IPS-15b (cell line): ENCODE results near the gene COMMD6.

Experiments
- H3K27me3 ChIP-seq: one replicate; pipeline ENCODE4 v1.6.1; 2013; ENCODE audit warnings: low read length; ENCODE audit not compliant: control insufficient read depth, insufficient read depth
- H3K36me3 ChIP-seq: one replicate; pipeline ENCODE4 v1.6.1; 2013; ENCODE audit warnings: low read length; ENCODE audit not compliant: control insufficient read depth, insufficient read depth
- H3K4me1 ChIP-seq: one replicate; pipeline ENCODE4 v1.6.1; 2013; ENCODE audit warnings: mild to moderate bottlenecking, low read length; ENCODE audit not compliant: control insufficient read depth, insufficient read depth
- H3K4me3 ChIP-seq: one replicate; pipeline ENCODE4 v1.5.1; 2013; ENCODE audit warnings: low read depth, low read length
- H3K9ac ChIP-seq: one replicate; pipeline ENCODE4 v1.6.1; 2013; ENCODE audit warnings: low read depth, mild to moderate bottlenecking, low read length
- H3K9me3 ChIP-seq: one replicate; pipeline ENCODE4 v1.6.1; 2013; ENCODE audit warnings: mild to moderate bottlenecking, low read length; ENCODE audit not compliant: control insufficient read depth, insufficient read depth

COMMD6 gene

GRCh38 chr13:75493156-75493555 is 44.5 kb downstream of the COMMD6 start:
- Histone ChIP-seq H3K4me1 (no peaks in the 10 kb centered on the region), H3K9me3 (no peaks in the 10 kb centered on the region), H3K27me3 (no peaks in the 10 kb centered on the region), H3K9ac (no peak overlapping the region), H3K36me3 (no peaks in the 10 kb centered on the region), H3K4me3 (no peak overlapping the region)

- H3K27me3 ChIP-seq = no peaks in the 10 kb centered on the region
- H3K4me3 ChIP-seq = no peak overlapping the region
- no peaks in the 10 kb centered on the region for H3K9me3 ChIP-seq
- H3K36me3 ChIP-seq = no peaks in the 10 kb centered on the region
- H3K4me1 ChIP-seq = no peaks in the 10 kb centered on the region
- no peak overlapping the region for H3K9ac ChIP-seq
Measured at GRCh38 chr13:75492389-75492788, 45.3 kb downstream of the COMMD6 start.

- Histone ChIP-seq H3K4me1 (no peaks in the 10 kb centered on the region), H3K9me3 (no peaks in the 10 kb centered on the region), H3K27me3 (no peaks in the 10 kb centered on the region), H3K36me3 (no peaks in the 10 kb centered on the region), H3K4me3 (no peak overlapping the region), H3K9ac (no peak overlapping the region)
Measured at GRCh38 chr13:75491376-75491775, 46.3 kb downstream of the COMMD6 start.

- Histone ChIP-seq H3K4me3 (no peak overlapping the region), H3K36me3 (no peaks in the 10 kb centered on the region), H3K9me3 (no peaks in the 10 kb centered on the region), H3K4me1 (no peaks in the 10 kb centered on the region), H3K27me3 (no peaks in the 10 kb centered on the region), H3K9ac (no peak overlapping the region)
Measured at GRCh38 chr13:75489502-75490263, 48.0 kb downstream of the COMMD6 start.

- Histone ChIP-seq H3K36me3 (no peaks in the 10 kb centered on the region), H3K4me3 (no peak overlapping the region), H3K27me3 (no peaks in the 10 kb centered on the region), H3K4me1 (no peaks in the 10 kb centered on the region), H3K9ac (no peak overlapping the region), H3K9me3 (no peaks in the 10 kb centered on the region)
Measured at GRCh38 chr13:75486146-75487062, 51.2 kb downstream of the COMMD6 start.

- H3K4me1 ChIP-seq = no peaks in the 10 kb centered on the region
- no peaks in the 10 kb centered on the region for H3K9me3 ChIP-seq
- H3K27me3 ChIP-seq = peaks cover 2% of the 10 kb centered on the region
- H3K36me3 ChIP-seq = no peaks in the 10 kb centered on the region
- no peak overlapping the region for H3K9ac ChIP-seq
- no peak overlapping the region for H3K4me3 ChIP-seq
Measured at GRCh38 chr13:75485286-75486062, 52.2 kb downstream of the COMMD6 start.

GRCh38 chr13:75482820-75483079 is 54.9 kb downstream of the COMMD6 start:
- H3K9ac ChIP-seq = no peak overlapping the region

GRCh38 chr13:75482070-75482819 is 55.4 kb downstream of the COMMD6 start, which contains the start of gene TBC1D4:
Gene TBC1D4 (minus strand): TSS chr13:75482169. CDS start chr13:75481767, 402 bp downstream.
- Histone ChIP-seq H3K27me3 (peaks cover 6% of the 10 kb centered on the region), H3K9ac (peak within 1 kb of the TSS; percentile 42), H3K4me1 (no peaks in the 10 kb centered on the region), H3K36me3 (no peaks in the 10 kb centered on the region), H3K4me3 (peak within 1 kb of the TSS; percentile 70), H3K9me3 (no peaks in the 10 kb centered on the region)

More at GRCh38 chr13:75482820-75483079, 54.9 kb downstream of the COMMD6 start:
- Histone ChIP-seq H3K27me3 (peaks cover 6% of the 10 kb centered on the region), H3K4me1 (no peaks in the 10 kb centered on the region), H3K9me3 (no peaks in the 10 kb centered on the region), H3K4me3 (peak overlapping the region; percentile 70), H3K36me3 (no peaks in the 10 kb centered on the region)

- no peaks in the 10 kb centered on the region for H3K36me3 ChIP-seq
- no peaks in the 10 kb centered on the region for H3K4me1 ChIP-seq
- peaks cover 6% of the 10 kb centered on the region for H3K27me3 ChIP-seq
- no peaks in the 10 kb centered on the region for H3K9me3 ChIP-seq
- peak overlapping the region; percentile 37 for H3K9ac ChIP-seq
- H3K4me3 ChIP-seq = peak overlapping the region; percentile 70
Measured at GRCh38 chr13:75481176-75482069, 56.2 kb downstream of the COMMD6 start.

GRCh38 chr13:75480671-75481175 is 56.9 kb downstream of the COMMD6 start:
- Histone ChIP-seq H3K36me3 (no peaks in the 10 kb centered on the region), H3K4me1 (no peaks in the 10 kb centered on the region), H3K9me3 (no peaks in the 10 kb centered on the region), H3K27me3 (peaks cover 6% of the 10 kb centered on the region), H3K4me3 (peak overlapping the region; percentile 70), H3K9ac (no peak overlapping the region)
